Keratinocyte (primary cell): Measurements from ENCODE around the gene VEZF1. TPM values are rescaled to one million over a fixed set of nuclear protein-coding genes. Genes with fewer than 3 reads are reported as not detected.

Experiments
- DNase-seq: peaks from one replicate; pipeline ENCODE4 v3.0.0-alpha.2; 2011; ENCODE audit warnings: low read depth, missing footprints, low spot score
- FAIRE-seq: peaks from 2 replicates; lab custom pipeline; 2011; peaks lifted over from hg19 to GRCh38; lab: Jason Lieb, UNC
- H2AFZ ChIP-seq: 2 replicates; pipeline ENCODE4 v1.6.0; 2012; ENCODE audit warnings: low read length, control low read depth, inconsistent platforms; ENCODE audit not compliant: control insufficient read depth
- H3K27ac ChIP-seq: 2 replicates; pipeline ENCODE4 v1.5.1; 2011; ENCODE audit warnings: low read length; ENCODE audit not compliant: control insufficient read depth, insufficient read depth
- H3K27me3 ChIP-seq: 3 replicates; pipeline ENCODE4 v1.6.0; 2011; ENCODE audit warnings: low read length; ENCODE audit not compliant: control insufficient read depth, insufficient read depth; ENCODE audit errors: extremely low read depth
- H3K36me3 ChIP-seq, 2 experiments: 2 replicates in 1 of 2; 3 replicates in 1 of 2; pipeline ENCODE4 v1.5.1; 2011; ENCODE audit warnings: low read length in 2 of 2, mild to moderate bottlenecking in 1 of 2; ENCODE audit not compliant: control insufficient read depth in 2 of 2, insufficient read depth in 2 of 2; ENCODE audit errors: extremely low read depth in 1 of 2
- H3K4me1 ChIP-seq: 3 replicates; pipeline ENCODE4 v1.5.1; 2011; ENCODE audit warnings: low read length; ENCODE audit not compliant: control insufficient read depth, insufficient read depth; ENCODE audit errors: extremely low read depth
- H3K4me2 ChIP-seq: 3 replicates; pipeline ENCODE4 v1.6.0; 2011; ENCODE audit warnings: low read depth, low read length; ENCODE audit not compliant: control insufficient read depth, insufficient read depth; ENCODE audit errors: extremely low read depth
- H3K4me3 ChIP-seq, 3 experiments: fragments of 200-600 bp in 1 of 3; sonication (generic) in 1 of 3; 2 replicates in 2 of 3; 3 replicates in 1 of 3; pipeline ENCODE4 v1.5.1; 2011 to 2016; ENCODE audit warnings: low read length in 3 of 3, mild to moderate bottlenecking in 3 of 3, control low read depth in 2 of 3, inconsistent platforms in 1 of 3, low read depth in 1 of 3, mixed read lengths in 1 of 3, mixed run types in 1 of 3, moderate library complexity in 1 of 3; ENCODE audit not compliant: control insufficient read depth in 2 of 3, insufficient read depth in 2 of 3; ENCODE audit errors: extremely low read depth in 1 of 3
- H3K79me2 ChIP-seq: 2 replicates; pipeline ENCODE4 v1.6.0; 2012; ENCODE audit warnings: low read length; ENCODE audit not compliant: control insufficient read depth, insufficient read depth
- H3K9ac ChIP-seq: 3 replicates; pipeline ENCODE4 v1.6.0; 2011; ENCODE audit warnings: low read length; ENCODE audit not compliant: control insufficient read depth, insufficient read depth; ENCODE audit errors: extremely low read depth
- H3K9me1 ChIP-seq: 3 replicates; pipeline ENCODE4 v1.6.0; 2011; ENCODE audit warnings: low read length; ENCODE audit not compliant: control insufficient read depth, insufficient read depth; ENCODE audit errors: extremely low read depth
- H3K9me3 ChIP-seq: 2 replicates; pipeline ENCODE4 v1.5.1; 2012; ENCODE audit warnings: low read depth, low read length; ENCODE audit not compliant: control insufficient read depth
- H4K20me1 ChIP-seq: 3 replicates; pipeline ENCODE4 v1.6.0; 2011; ENCODE audit warnings: low read length; ENCODE audit not compliant: control insufficient read depth, insufficient read depth; ENCODE audit errors: extremely low read depth
- CTCF ChIP-seq, 3 experiments: IDR thresholded peaks in 1 of 3; conservative IDR thresholded peaks in 1 of 3; optimal IDR thresholded peaks in 1 of 3; 2 replicates in 2 of 3; 3 replicates in 1 of 3; pipeline versions ENCODE3 to v1.5.1; 2011; ENCODE audit warnings: low read length in 3 of 3, mild to moderate bottlenecking in 3 of 3, moderate library complexity in 2 of 3, control low read depth in 1 of 3, inconsistent platforms in 1 of 3; ENCODE audit not compliant: insufficient read depth in 2 of 3; ENCODE audit errors: extremely low read depth in 1 of 3
- EZH2 ChIP-seq: IDR thresholded peaks from one replicate; pipeline ENCODE4 v1.6.1; 2012; ENCODE audit warnings: inconsistent platforms, mild to moderate bottlenecking, low read length, moderate library complexity
- dilution Hi-C: fragments of 300-500 bp; cut with MboI; formaldehyde crosslinking; loops from one replicate; pipeline ENCODE4 v1.7.0; 2020; ENCODE audit warnings: low sequenced_read_pairs; ENCODE audit not compliant: extremely low pct_ligation_motif_present
- polyA plus RNA-seq, 5 experiments: library from polyadenylated mRNA; depleted of rRNA in 3 of 5; stranded (reverse) in 3 of 5; stranded (forward) in 1 of 5; unstranded in 1 of 5; fragments of >200 nt; gene quantifications; 1 replicate in 1 of 5; 2 replicates in 3 of 5; 3 replicates in 1 of 5; pipeline versions ENCODE4 v1.2.1 to v1.2.3, GENCODE V29; 2011 to 2012; ENCODE audit warnings: missing spikeins in 2 of 5, low read depth in 1 of 5, low replicate concordance in 1 of 5

VEZF1 gene
- polyA plus RNA-seq, 1 donor (not counting 4 experiments of a cell fraction or from before 2014, with no cell fraction given), result 22.8 TPM

GRCh38 chr17:58028578-58028977, 40.5 kb upstream of the VEZF1 start:
- Histone ChIP-seq H2AFZ (no peak overlapping the region), H3K4me1 (peaks cover 2% of the 10 kb centered on the region), H3K79me2 (no peaks in the 10 kb centered on the region), H3K27me3 (no peaks in the 10 kb centered on the region), H3K9me3 (no peaks in the 10 kb centered on the region), H3K36me3 (no peaks in the 10 kb centered on the region), H3K4me2 (no peak overlapping the region), H3K9ac (no peak overlapping the region), H4K20me1 (no peaks in the 10 kb centered on the region), H3K4me3 (no peak overlapping the region), H3K9me1 (no peaks in the 10 kb centered on the region), H3K27ac (no peak overlapping the region)
- dilution Hi-C loops, result no loop called here
- TF ChIP-seq CTCF (optimal IDR thresholded peaks at IDR 0.05 in 1 of 3, IDR thresholded peaks at IDR 0.05 in 1 of 3, conservative IDR thresholded peaks at IDR 0.05 in 1 of 3; ENCODE audit: extremely low read depth in 1 of 3, insufficient read depth in 2 of 3, low read length in 3 of 3) (no peak), EZH2 (no peak)
- FAIRE-seq, result no peak
- no peak for DNase-seq

GRCh38 chr17:58020401-58020800, 32.3 kb upstream of the VEZF1 start:
- no peak overlapping the region for H3K4me2 ChIP-seq
- H3K9me3 ChIP-seq, result no peaks in the 10 kb centered on the region
- no peak for DNase-seq
- H3K9me1 ChIP-seq, result no peaks in the 10 kb centered on the region
- H3K9ac ChIP-seq, result no peak overlapping the region
- no peaks in the 10 kb centered on the region for H4K20me1 ChIP-seq
- H3K79me2 ChIP-seq, result no peaks in the 10 kb centered on the region
- no peaks in the 10 kb centered on the region for H3K36me3 ChIP-seq
- H3K4me3 ChIP-seq, result no peak overlapping the region
- no peak overlapping the region for H3K27ac ChIP-seq
- peaks cover 14% of the 10 kb centered on the region for H3K4me1 ChIP-seq
- dilution Hi-C loops, result no loop called here
- H3K27me3 ChIP-seq, result no peaks in the 10 kb centered on the region
- FAIRE-seq, result no peak
- no peak overlapping the region for H2AFZ ChIP-seq
- TF ChIP-seq CTCF (optimal IDR thresholded peaks at IDR 0.05 in 1 of 3, IDR thresholded peaks at IDR 0.05 in 1 of 3, conservative IDR thresholded peaks at IDR 0.05 in 1 of 3; ENCODE audit: extremely low read depth in 1 of 3, insufficient read depth in 2 of 3, low read length in 3 of 3), result no peak
- no peak for TF ChIP-seq EZH2
